HG03342 (cell line): Measurements from ENCODE around the gene RTL1.

Source experiments
- ATAC-seq: cut with Tn5 transposase; IDR thresholded peaks from one replicate; pipeline ENCODE4 v1.9.1; 2021; ENCODE audit warnings: mild to moderate bottlenecking, moderate library complexity; ENCODE audit not compliant: unreplicated experiment

The RTL1 gene

DNA sequence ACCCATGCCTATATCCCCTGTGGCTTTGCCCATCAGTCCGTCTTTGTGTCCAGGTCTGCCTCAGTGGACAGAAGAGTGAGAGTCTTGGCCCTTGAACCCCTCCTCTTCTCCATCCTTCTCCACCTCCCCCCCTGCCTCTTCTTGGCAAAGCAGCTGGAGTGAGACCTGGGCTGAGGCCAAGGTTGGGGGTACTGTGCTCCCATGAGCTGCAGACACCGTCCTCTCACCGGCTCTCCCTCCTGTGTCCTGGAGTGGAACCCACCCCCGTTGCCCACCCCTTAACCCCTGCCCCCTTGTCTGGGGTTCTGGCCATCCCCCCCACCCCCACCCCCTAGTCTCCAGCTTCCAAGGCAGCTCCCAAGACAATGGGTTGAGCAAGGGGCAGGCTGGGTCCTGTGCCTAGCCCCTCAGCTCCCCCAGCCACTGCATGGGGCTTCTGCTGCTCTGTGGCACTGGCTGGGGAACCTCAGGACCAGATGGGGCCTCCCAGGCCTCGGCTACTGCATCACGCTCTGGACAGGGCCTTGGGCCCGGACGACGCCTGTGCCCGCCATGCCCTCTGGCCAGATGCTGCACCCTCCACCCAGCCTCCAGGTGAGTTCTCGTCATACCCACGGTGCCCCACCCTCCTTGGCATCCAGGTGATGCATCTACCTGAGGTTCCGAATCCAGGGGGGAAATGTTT is 35.7 kb downstream of the RTL1 start:
- no peak for ATAC-seq

DNA sequence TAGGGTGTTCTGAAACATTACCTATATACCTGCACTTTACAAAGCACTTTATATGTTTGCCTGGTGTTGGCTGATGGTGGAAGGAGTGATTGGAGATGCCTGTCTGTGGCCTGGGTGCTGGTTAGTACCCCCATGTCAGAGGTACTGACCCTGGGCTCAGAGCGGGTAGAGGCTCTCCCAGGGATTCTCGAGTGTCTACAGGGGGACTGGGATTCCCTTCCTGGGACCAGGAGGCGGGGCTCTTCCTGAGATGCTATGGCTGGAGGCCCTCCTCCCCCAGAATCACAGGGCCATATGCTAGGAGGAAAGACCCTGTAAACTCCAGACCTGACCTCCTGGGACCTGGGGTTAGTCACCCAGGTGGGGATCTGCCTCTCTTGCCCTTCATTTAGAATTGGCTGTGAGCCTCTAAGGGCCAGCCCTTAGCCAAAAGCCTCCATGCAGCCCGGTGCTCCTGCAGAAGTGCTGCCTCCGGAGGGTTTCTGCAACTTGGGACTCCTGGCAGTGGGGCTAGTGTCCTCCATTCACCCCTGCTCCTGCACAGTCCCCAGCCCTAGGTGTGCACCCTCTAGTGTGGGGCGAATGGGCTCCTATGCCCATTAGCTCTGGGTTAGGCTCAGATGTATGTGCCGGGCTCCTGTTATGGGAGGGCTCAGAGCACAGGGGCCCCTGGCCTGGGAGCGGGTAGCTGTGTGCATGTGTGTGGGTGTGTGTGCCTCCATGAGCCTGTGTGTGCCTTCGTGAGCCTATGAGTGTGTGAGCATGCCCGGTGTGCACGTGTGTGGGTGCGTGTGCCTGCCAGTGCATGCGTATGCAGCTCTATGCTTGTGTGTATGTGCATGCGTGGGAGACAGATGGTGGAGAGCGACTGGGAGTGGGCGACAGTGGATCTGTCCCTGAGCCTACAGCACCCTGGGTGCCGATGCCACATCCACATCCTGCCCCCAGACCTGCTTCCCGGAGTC is 36.6 kb downstream of the RTL1 start:
- no peak for ATAC-seq

DNA sequence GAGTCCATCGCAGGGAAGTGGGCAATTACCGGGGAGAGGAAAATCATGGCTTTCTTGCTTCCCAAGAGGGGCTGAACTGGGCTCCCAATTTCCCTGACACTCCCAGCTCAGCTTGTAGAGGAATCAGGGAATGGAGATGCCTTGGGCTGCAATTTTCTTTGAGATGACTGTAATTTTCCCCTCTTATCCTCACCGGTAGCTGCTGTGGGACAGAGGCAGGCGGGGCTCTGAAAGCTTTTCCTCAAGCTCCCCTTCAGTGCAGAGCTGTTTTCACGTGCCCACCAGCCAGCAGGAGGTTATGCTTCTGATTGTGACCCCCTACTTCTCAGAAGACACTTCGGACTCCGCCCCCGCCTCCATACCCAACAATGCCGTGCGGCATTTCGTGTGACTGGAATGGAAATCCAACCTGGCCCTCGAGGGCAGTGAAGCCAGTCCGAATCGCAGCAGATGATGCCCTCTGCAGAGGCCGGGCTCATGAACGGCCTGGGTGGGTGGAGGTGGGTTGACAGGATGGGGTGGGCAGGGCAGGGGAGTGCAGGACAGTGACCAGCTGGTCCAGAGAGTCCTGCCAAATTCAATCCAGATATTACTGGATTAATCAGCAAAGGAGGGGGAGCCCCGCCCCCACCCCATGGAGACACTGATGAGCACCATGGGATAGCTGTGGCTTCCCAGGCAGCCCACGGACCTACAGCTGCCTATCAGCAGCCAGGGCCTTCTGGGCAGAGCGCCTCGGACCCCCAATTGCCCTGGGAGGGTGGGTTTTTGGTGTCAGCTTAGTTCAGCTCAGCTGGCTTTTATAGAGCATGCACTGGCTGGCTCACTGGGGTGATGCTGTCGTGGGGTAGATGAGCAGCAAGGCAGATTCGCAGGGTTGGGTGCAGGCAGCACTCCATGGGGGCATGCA is 37.6 kb downstream of the RTL1 start:
- no peak for ATAC-seq

DNA sequence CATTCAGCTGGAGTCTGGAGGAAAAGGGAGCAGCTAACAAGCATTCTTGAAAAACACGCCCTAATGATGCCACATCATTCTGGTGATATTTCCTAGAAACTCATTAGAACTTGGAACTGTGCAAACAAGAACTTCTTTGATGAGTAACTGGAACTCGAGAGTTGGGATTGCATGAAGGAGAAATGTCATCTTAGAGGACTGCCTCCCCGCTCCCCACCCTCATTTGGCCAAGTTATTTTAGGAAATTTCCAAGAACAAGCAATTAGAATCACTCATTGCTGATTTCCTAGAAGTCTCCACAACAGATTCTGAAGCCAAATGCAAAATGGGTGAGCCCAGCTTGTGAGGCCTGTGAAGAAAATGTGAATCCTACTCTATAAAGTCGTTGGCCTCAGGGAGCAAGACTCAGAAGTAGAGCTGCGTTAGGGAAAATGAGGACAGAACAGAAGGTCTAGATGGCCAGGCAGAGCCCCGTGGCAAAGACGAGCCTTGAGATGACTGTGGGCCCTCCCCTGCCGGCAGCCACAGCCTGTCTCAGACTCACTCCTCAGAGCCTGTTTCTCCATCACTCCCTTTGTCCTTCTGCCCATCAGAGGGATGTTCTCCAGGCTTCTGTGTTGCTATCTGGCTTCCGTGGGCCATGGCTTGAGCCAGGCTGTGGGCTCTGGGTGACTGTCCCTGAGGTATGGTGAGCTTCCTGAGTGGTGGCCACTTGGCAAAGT is 38.4 kb downstream of the RTL1 start:
- ATAC-seq: no peak

DNA sequence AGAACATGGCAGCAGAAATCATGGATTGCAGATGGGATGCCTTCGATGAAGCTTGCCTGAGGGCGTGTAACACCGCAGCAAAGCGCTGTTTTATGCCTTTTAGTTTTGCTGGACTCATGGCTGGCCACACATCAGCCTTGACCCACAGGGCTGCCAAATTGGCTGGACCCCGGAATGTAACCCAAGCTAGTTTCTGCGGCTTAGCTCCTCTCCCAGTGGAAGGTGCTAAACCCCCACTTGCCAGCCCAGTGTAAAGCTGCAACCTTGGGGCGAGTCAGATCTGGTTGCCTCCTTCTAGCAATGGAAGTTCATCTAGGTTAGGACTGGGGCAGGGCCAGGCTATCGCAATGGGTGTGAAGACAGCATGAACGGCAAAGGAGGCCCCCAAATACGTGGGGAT is 39.3 kb downstream of the RTL1 start:
- ATAC-seq: no peak

DNA sequence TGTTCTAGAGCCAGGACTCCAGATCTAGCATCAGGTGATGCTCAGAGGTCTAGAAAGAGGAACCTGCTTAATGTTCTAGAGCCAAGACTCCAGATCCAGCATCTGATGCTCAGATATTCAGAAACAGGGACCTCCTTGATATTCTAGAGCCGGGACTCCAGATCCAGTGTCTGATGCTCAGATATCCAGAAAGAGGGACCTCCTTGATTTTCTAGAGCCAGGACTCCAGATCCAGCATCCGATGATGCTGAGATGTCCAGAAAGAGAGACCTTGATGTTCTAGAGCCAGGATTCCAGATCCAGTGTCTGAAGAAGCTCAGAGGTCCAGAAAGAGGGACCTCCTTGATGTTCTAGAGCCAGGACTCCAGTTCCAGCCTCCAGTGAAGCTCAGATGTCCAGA is 40.7 kb downstream of the RTL1 start:
- no peak for ATAC-seq

DNA sequence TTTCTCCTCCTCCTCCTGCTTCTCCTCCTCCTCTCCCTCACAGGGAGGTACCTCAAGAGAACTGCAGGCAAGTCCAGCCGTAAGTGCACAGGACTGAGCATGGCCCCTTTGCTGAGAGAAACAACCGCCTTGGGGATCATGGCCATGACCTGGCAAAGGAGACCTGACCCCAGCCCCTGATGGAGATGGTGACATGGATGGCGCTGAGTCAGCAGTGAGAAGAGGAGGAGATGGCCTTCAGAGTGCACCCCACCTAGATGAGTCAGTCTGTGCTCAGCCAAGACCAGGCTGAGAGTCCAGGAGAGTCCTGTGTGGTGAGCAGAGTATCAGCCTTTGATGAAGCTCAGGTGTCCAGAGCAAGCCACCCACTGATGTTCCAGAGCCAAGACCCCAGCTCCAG is 41.2 kb downstream of the RTL1 start:
- ATAC-seq: no peak

DNA sequence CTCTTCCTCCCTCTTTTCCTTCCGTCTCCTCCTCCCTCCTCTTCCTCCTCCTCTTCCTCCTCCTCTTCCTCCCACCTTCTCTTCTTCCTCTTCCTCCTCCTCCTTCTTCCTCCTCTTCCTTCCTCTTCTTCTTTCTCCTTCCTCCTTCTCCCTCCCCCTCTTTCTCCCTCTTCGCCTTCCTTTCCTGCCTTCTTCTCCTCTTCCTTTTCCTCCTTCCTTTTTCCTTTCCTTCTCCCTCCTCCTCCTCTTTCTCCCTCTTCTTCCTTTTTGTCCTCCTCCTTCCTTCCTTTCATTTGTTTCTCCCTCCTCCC is 41.6 kb downstream of the RTL1 start:
- no peak for ATAC-seq

DNA sequence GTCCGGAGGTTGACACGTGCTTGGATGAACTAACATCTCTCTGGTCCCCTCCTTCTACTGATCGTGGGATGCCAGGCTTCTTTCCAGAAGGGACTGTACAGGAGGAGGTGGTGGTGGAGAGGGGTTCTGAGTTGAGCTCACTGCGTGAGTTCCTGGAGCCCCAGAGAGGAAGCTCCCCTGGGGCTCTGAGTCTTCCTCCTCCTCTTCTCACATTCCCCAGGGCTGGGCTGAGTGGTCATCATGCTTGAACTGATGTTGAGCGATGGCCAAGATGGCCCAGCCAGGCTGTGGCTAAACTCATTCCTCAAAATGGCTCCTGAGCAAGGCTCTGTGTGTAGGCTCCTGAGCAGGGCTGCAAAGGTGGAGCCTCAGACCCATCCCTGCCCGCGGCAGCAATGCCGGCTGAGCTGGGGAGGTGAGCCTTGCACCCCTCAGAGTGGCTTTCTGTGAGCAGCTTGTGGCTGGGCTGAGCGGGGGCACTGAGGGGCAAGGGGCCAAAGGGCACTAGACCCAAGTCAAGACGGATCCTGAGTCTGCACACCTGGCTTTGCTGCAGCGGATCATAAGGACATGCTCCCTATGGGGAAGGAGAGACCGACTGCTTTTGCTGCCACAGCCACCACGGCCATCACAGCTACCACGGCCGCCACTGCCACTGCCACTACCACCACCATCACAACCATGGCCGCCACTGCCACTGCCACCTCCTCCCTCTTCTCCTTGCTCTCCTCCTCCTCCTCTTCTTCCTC is 42.2 kb downstream of the RTL1 start:
- no peak for ATAC-seq

DNA sequence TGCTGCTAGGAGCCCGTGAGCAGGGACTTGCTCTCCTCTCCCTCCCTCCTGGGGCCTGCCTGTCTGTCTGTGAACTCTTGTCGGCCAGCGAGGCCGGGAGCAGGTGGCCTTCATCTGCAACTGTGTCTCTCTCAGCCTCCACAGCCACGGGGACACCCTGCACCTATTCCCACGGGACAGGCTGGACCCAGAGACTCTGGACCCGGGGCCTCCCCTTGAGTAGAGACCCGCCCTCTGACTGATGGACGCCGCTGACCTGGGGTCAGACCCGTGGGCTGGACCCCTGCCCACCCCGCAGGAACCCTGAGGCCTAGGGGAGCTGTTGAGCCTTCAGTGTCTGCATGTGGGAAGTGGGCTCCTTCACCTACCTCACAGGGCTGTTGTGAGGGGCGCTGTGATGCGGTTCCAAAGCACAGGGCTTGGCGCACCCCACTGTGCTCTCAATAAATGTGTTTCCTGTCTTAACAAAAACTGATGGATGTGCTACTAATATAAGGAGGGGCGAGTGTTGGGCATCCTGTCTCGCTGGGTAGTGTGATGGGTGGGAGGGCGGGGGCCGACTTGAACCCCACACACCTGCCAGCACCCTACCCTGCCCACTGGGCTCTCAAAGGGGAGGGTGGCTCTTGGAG is 42.9 kb downstream of the RTL1 start:
- no peak for ATAC-seq

DNA sequence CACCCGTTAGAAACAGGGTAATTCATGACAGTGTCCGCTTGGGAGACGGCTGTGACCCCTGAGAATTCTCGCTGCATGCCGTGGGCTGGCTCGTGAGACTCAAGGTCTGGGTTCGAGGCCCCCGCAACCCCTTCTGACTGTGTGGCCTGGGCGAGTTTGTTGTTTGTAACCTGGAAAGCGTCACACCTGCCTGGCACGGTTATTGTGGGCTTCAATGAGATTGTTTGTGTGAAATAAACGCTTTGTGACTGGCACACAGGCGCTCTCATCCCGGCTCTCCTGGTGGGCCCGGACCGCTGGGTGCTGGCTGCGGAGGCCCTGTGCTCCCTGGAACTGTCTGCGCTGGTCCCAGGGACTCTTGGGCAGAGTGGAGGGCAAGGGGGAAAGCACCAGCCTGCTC is 43.7 kb downstream of the RTL1 start:
- ATAC-seq: no peak

DNA sequence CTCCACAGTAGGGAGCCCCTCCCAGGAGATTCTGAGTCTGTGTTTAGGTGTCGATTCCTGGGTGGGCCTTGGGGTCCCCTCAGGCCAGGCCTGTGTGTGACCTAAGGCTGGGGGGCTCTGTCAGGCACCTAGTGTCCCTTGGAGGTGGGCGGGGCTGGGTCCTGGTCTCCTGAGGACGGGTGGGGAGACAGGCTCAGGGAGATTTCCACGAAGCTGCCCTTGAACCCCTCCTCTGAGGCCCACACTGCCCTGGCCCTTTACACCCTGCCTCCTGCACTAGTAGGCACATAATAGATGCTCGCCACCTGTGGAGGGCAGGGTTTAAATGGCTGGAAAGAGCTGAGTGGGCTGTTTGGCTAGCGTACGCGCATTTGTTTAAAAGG is 44.7 kb downstream of the RTL1 start:
- ATAC-seq: no peak

DNA sequence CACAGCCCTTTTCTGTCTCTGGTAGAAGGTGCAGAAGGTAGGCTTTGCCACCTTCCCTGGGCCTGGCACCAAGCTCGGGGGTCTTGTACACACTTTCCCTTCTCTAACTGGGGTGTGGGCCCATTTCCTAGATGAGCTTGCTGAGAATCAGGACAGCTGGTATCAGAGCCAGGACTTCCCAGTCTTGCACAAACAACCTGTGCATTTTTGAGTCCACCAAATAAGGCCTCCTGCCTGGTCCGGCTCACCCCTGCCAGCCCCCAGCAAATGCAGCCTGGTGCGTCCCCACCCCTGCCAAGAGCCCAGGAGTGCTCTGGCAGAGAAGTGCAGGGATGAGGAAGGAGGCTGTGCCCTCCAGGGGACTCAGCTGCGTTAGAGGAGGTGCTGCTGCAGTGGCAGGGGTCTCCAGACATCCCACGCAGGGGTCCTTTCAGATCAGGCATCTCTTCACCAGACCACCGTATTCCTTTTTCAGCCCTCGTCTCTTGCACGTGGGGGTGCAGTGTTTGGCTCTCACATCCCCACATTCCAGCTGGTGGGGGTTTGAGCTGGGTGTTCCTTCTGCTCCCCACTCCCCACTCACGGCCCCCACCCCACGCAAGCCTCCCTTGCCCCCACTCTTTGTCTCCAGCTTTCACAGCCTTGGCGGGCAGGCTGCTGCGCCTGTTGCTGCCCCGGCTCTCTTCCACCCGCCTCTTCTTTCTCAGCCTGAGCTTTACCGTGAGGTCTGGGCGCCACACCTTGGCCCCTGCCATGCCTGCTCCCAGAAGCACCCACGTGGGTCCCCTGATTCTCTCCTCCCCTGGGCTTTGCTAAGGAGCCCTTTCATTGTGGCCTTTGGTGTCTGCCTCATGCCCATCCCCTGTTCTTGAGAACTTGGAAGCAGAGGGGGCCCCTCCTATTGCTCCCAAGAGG is 45.3 kb downstream of the RTL1 start:
- no peak for ATAC-seq

DNA sequence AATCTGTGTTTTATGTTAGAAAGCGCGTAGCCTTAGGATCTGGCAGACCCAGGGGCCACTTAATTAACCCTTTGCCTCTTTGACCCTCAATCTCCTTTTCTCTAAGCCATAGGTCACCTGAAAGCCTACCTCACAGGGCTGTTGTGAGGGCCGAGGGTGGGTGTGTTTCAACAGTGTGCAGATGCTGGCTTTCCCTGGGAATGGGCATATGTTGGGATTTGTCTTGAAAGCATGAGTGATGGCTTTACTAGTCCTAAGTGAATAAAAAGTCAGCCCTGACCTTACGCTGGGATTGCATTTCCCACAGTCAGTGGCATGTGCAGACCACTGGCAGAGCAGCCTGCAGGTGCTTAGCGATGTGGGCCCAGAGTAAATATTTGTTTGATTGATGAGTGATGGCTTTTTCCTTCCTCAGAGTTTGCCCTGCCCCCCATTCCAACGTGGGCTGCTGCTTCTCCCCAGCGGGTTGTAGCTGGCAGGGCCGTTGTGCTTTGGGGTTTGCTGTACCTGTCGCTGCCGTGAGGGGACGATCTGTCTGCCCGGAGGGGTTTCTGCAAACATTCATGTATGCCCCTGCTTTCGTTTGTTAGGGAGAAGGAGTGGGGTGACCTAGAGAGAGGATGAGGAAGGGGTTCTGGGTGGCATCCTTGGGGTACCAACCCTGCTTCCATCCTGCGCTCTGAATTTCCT is 46.1 kb downstream of the RTL1 start:
- no peak for ATAC-seq

DNA sequence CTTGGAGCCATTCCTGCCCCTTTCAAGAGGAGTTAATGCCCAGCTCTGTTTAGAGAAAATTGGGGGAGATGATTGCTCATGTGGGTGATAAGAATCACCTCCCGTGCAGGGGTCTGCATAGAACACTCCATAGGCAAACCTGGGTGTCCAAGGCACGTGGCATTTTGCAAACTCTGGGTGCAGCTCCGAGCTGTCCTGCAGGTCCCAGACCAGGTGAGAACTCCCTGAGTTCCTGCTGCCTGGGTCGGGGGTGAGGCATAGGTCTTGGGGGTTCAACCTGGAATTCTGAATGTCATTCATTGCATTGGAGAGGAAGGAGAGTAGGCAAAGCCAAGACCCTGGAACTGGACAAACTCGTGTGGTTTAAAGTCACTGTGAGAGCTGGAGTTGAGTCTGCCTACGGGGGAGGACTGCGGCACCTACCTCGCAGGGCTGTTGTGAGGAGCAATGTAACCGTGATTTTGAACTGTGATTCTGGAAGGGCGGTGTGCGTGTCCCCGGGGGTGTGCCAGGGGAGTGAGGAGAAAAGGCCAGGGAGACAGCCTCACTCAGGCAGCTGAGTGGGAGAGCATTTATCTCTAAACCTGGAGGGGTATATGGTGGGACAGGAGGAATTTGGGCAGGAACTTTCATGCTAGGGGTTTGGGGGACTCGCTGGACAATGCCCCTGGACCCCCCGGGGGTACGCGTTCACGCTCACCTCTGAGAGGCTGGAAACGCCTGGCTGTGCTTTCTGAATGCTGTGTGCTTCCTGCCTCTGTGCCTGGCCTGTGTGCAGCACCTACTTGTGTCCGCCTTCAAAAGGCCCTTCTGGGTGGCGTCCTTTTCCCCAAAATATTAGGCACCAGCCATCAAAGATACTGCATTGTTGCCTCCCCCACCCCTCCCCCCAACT is 47.2 kb downstream of the RTL1 start:
- no peak for ATAC-seq

DNA sequence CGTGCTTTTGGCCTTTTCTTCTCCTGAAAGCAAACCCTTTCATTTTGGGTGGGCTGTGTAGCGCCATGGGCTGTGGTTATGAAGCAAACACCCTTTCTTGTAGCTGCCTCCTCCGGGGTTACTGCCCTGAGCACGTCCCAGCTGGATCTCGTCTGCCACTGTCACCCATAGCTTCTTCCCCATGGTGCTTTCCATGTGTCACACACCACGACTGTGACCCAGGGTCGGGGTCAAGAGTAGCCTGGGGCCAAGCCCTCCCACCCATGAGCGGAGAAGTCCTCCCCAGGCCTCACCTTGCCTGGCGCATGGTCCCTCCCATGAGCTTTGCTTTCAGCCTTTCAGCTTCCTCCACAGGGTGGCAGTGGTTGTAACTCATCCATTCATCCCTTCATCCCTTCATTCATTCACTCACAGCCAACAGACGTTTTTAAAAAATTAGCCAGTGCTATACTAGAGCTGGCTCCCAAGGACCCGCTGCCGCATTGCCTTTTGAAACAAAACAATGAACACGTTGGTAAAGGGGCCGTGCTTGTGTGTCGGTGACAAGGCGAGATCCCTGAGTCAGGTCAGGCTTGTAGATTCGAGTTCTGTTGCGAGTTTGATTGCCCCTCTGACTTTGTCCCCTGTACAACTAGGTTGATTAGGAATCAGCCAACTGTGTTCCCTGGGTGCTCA is 48.1 kb downstream of the RTL1 start:
- ATAC-seq: no peak
